T-helper 2 cell treated with Interferon-gamma antibody and Interleukin-4, amounts not matched to agents 100 ng/mL and 5 ng/mL, for 36 hours (primary cell): ENCODE measurements around the gene RAD18. TPM values are rescaled to one million over a fixed set of nuclear protein-coding genes. Genes with fewer than 3 reads are reported as not detected.

Experiments
- intact Hi-C: fragments of 100-400 bp; cut with micrococcal nuclease; formaldehyde crosslinking; loops from one replicate; pipeline ENCODE4 v1.15.1; 2023
- total RNA-seq: library from RNA; stranded (reverse); gene quantifications from 2 replicates; pipeline ENCODE4 v1.2.3, GENCODE V29; 2022

RAD18 gene
- total RNA-seq, 1 donor from 2014 or later = 35.0 TPM

- intact Hi-C loops = loop anchor here (5.0 kb wide), 2 partner anchors 81 to 261 kb away; partner anchors contain the start of gene SRGAP3
These were observed 22.6 kb upstream of the RAD18 start for GRCh38 chr3:8985876-8986275.

GRCh38 chr3:8985411-8985831, 22.1 kb upstream of the RAD18 start:
- intact Hi-C loops = loop anchor here (5.0 kb wide), 2 partner anchors 82 to 262 kb away; partner anchors contain the start of gene SRGAP3

- intact Hi-C loops = no loop called here
These were observed 21.3 kb upstream of the RAD18 start for GRCh38 chr3:8984526-8984925.

GRCh38 chr3:8984081-8984480, 20.8 kb upstream of the RAD18 start:
- intact Hi-C loops = no loop called here

- intact Hi-C loops = no loop called here
These were observed 20.3 kb upstream of the RAD18 start for GRCh38 chr3:8983591-8983990.

GRCh38 chr3:8983026-8983425, 19.8 kb upstream of the RAD18 start:
- intact Hi-C loops = no loop called here

- intact Hi-C loops = no loop called here
These were observed 19.2 kb upstream of the RAD18 start for GRCh38 chr3:8982509-8982908.

- intact Hi-C loops = no loop called here
These were observed 18.4 kb upstream of the RAD18 start for GRCh38 chr3:8981700-8982099.

- intact Hi-C loops = no loop called here
These were observed 18.0 kb upstream of the RAD18 start for GRCh38 chr3:8981296-8981695.

- intact Hi-C loops = no loop called here
These were observed 17.5 kb upstream of the RAD18 start for GRCh38 chr3:8980756-8981257.

GRCh38 chr3:8979262-8979661, 16.0 kb upstream of the RAD18 start:
- intact Hi-C loops = no loop called here

GRCh38 chr3:8978551-8978950, 15.3 kb upstream of the RAD18 start:
- intact Hi-C loops = no loop called here

GRCh38 chr3:8976540-8977182, 13.4 kb upstream of the RAD18 start:
- intact Hi-C loops = no loop called here

GRCh38 chr3:8975081-8976020, 12.1 kb upstream of the RAD18 start:
- intact Hi-C loops = no loop called here

- intact Hi-C loops = loop anchor here (5.0 kb wide), 1 partner anchor 273 kb away; the partner anchor contains the start of gene SRGAP3
These were observed 11.2 kb upstream of the RAD18 start for GRCh38 chr3:8974458-8974857.

GRCh38 chr3:8972639-8973038, 9.4 kb upstream of the RAD18 start:
- intact Hi-C loops = loop anchor here (5.0 kb wide), 1 partner anchor 275 kb away; the partner anchor contains the start of gene SRGAP3

- intact Hi-C loops = loop anchor here (1.0 to 5.0 kb wide), 3 partner anchors 96 to 331 kb away; partner anchors contain the start of gene SRGAP3
These were observed 7.8 kb upstream of the RAD18 start for GRCh38 chr3:8970971-8971589.

GRCh38 chr3:8969241-8969640, 6.0 kb upstream of the RAD18 start:
- intact Hi-C loops = no loop called here

GRCh38 chr3:8968375-8968882, 5.2 kb upstream of the RAD18 start:
- intact Hi-C loops = no loop called here

- intact Hi-C loops = no loop called here
These were observed 4.3 kb upstream of the RAD18 start for GRCh38 chr3:8967553-8967952.

- intact Hi-C loops = no loop called here
These were observed 3.6 kb upstream of the RAD18 start for GRCh38 chr3:8966820-8967348.
